Fibroblast of lung (primary cell): ENCODE data around the gene POU4F3. TPM values are rescaled to one million over a fixed set of nuclear protein-coding genes. Genes with fewer than 3 reads are reported as not detected.
A peak's percentile ranks its signal among the peaks of the same experiment; 100 is the strongest.

Source experiments
- DNase-seq, 2 donors: peaks; one replicate each; pipeline versions ENCODE4 v3.0.0 to v3.0.0-alpha.2; 2010; ENCODE audit warnings: low read depth in 2 of 2
- H2AFZ ChIP-seq: 2 replicates; pipeline ENCODE4 v1.5.1; 2012; ENCODE audit warnings: low read length, control low read depth, inconsistent platforms
- H3K27ac ChIP-seq: 2 replicates; pipeline ENCODE4 v1.5.1; 2011; ENCODE audit warnings: low read length, control low read depth; ENCODE audit not compliant: insufficient read depth
- H3K27me3 ChIP-seq: 2 replicates; pipeline ENCODE4 v1.5.1; 2011; ENCODE audit warnings: mild to moderate bottlenecking, low read length; ENCODE audit not compliant: control insufficient read depth, insufficient read depth
- H3K36me3 ChIP-seq: 2 replicates; pipeline ENCODE4 v1.5.1; 2011; ENCODE audit warnings: low read length; ENCODE audit not compliant: control insufficient read depth, insufficient read depth
- H3K4me1 ChIP-seq: 2 replicates; pipeline ENCODE4 v1.5.1; 2011; ENCODE audit warnings: low read length; ENCODE audit not compliant: control insufficient read depth, insufficient read depth; ENCODE audit errors: extremely low read depth
- H3K4me2 ChIP-seq: 2 replicates; pipeline ENCODE4 v1.5.1; 2011; ENCODE audit warnings: low read length, control low read depth; ENCODE audit not compliant: insufficient read depth; ENCODE audit errors: extremely low read depth
- H3K4me3 ChIP-seq, 4 experiments: fragments of 200-600 bp in 1 of 4; sonication (generic) in 1 of 4; replicated peaks in 1 of 4; 2 replicates each; pipeline ENCODE4 v1.5.1; 2011 to 2016; ENCODE audit warnings: low read length in 4 of 4, low read depth in 3 of 4, mild to moderate bottlenecking in 3 of 4, control low read depth in 2 of 4, inconsistent platforms in 1 of 4, mixed read lengths in 1 of 4; ENCODE audit not compliant: insufficient read depth in 1 of 4; ENCODE audit errors: control extremely low read depth in 1 of 4
- H3K79me2 ChIP-seq: 2 replicates; pipeline ENCODE4 v1.5.1; 2012; ENCODE audit warnings: mild to moderate bottlenecking, low read length, inconsistent platforms; ENCODE audit not compliant: control insufficient read depth, insufficient read depth
- H3K9ac ChIP-seq: 2 replicates; pipeline ENCODE4 v1.5.1; 2011; ENCODE audit warnings: mild to moderate bottlenecking, low read length, control low read depth; ENCODE audit not compliant: insufficient read depth
- H3K9me3 ChIP-seq: 2 replicates; pipeline ENCODE4 v1.5.1; 2012; ENCODE audit warnings: low read depth, low read length; ENCODE audit not compliant: control insufficient read depth, insufficient read depth
- H4K20me1 ChIP-seq: 2 replicates; pipeline ENCODE4 v1.5.1; 2011; ENCODE audit warnings: low read length; ENCODE audit not compliant: control insufficient read depth, insufficient read depth; ENCODE audit errors: extremely low read depth
- EZH2 ChIP-seq: IDR thresholded peaks from 2 replicates; pipeline ENCODE4 v1.5.1; 2012; ENCODE audit warnings: low read length, control low read depth, mild to moderate bottlenecking; ENCODE audit errors: missing control alignments
- polyA plus RNA-seq, 2 donors: library from polyadenylated mRNA; depleted of rRNA in 1 of 2; stranded (reverse) in 1 of 2; unstranded in 1 of 2; fragments of >200 nt; gene quantifications; 2 replicates each; pipeline ENCODE4 v1.2.1, GENCODE V29; 2011 to 2012; ENCODE audit warnings: missing spikeins in 1 of 2
- total RNA-seq: library from RNA; depleted of rRNA; stranded (reverse); fragments of >200 nt; gene quantifications from 2 replicates; pipeline ENCODE4 v1.2.1, GENCODE V29; 2014
- TF ChIP-seq, protein P1 (sequence below), 2 donors: IDR thresholded peaks in 1 of 2; conservative IDR thresholded peaks in 1 of 2; 1 replicate in 1 of 2; 2 replicates in 1 of 2; pipeline ENCODE4 v1.5.1; 2011 to 2012; ENCODE audit warnings: low read length in 2 of 2, control low read depth in 1 of 2, inconsistent platforms in 1 of 2, low read depth in 1 of 2, mild to moderate bottlenecking in 1 of 2

POU4F3 gene
- total and polyA plus RNA-seq, 2 donors (not counting 1 experiment from before 2014, with no cell fraction given), result not detected

DNA sequence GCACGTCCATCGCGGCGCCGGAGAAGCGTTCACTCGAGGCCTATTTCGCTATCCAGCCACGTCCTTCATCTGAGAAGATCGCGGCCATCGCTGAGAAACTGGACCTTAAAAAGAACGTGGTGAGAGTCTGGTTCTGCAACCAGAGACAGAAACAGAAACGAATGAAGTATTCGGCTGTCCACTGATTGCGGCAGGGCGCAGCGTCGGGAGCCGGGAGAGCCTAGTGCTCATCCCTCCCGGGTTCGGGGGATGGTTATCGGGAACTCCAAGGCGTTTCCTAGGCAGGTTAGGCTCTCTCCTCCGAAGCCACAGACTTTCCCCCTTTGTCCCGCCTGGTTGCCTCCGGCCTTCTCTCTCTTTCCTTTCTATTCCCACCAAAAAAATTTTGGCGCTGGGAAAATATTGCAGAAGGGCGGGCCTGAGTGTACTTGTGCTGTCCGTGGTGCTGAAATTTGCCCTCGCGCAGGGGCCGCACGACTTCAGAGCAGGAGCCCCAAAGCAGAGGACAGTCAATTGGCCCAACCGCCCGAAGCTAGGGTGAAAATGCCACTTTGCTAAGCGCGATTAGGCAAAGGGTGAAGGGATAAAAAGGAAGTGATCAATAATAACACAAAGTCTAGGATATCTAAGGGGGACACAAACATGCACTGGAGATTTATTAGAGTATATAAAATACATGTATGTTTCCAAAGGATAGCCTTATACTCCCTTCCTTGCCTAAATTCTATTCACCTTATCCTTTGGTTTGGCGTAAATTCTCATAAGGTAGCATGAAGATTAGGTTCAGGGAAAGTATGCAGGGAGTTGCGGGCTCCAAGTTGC, 1.8 kb downstream of the POU4F3 start:
- TF ChIP-seq, protein P1, sequence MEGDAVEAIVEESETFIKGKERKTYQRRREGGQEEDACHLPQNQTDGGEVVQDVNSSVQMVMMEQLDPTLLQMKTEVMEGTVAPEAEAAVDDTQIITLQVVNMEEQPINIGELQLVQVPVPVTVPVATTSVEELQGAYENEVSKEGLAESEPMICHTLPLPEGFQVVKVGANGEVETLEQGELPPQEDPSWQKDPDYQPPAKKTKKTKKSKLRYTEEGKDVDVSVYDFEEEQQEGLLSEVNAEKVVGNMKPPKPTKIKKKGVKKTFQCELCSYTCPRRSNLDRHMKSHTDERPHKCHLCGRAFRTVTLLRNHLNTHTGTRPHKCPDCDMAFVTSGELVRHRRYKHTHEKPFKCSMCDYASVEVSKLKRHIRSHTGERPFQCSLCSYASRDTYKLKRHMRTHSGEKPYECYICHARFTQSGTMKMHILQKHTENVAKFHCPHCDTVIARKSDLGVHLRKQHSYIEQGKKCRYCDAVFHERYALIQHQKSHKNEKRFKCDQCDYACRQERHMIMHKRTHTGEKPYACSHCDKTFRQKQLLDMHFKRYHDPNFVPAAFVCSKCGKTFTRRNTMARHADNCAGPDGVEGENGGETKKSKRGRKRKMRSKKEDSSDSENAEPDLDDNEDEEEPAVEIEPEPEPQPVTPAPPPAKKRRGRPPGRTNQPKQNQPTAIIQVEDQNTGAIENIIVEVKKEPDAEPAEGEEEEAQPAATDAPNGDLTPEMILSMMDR (conservative IDR thresholded peaks at IDR 0.05 in 1 of 2, IDR thresholded peaks at IDR 0.05 in 1 of 2; ENCODE audit: low read depth in 1 of 2, low read length in 2 of 2), result no peak
- TF ChIP-seq EZH2, result no peak
- peak; percentile 68 to 75 for DNase-seq
- no peak overlapping the region for H2AFZ ChIP-seq

DNA sequence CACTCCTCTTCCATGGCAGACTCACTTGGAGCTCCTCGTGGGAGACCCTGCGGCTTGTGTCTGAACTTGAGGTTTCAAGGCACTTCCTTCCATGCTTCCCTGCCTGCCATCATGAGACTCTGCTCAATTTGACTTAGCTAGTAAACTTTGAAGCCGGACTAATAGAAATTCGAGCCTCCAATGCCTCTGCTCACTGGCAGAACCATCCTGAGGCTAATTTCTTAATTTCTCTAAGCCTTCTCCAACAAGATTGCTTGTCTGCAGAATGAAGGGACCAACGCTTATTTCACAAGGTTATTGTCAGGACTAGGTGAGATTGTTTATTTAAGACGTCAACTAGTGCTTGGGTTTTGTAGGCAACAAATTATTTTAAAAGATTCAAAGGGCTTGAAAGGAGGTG, 3.2 kb downstream of the POU4F3 start:
- Histone ChIP-seq H3K36me3 (no peaks in the 10 kb centered on the region), H3K9ac (no peak overlapping the region), H3K27me3 (peaks cover 80% of the 10 kb centered on the region), H3K27ac (no peak overlapping the region), H3K4me2 (no peak overlapping the region), H3K4me3 (no peak overlapping the region), H4K20me1 (no peaks in the 10 kb centered on the region), H3K9me3 (no peaks in the 10 kb centered on the region), H2AFZ (no peak overlapping the region), H3K4me1 (no peaks in the 10 kb centered on the region), H3K79me2 (no peaks in the 10 kb centered on the region)
- TF ChIP-seq EZH2, result no peak
- TF ChIP-seq, protein P1 (conservative IDR thresholded peaks at IDR 0.05 in 1 of 2, IDR thresholded peaks at IDR 0.05 in 1 of 2; ENCODE audit: low read depth in 1 of 2, low read length in 2 of 2), result no peak
- no peak for DNase-seq

More for the DNA sequence above, 1.8 kb downstream of the POU4F3 start:
- H3K4me1 ChIP-seq, result no peaks in the 10 kb centered on the region
- peaks cover 78% of the 10 kb centered on the region for H3K27me3 ChIP-seq
- no peak overlapping the region for H3K4me2 ChIP-seq
- H3K4me3 ChIP-seq, result peak overlapping the region in 2 of 4 experiments; percentile 28 to 31
- H3K9ac ChIP-seq, result no peak overlapping the region
- H4K20me1 ChIP-seq, result no peaks in the 10 kb centered on the region
- no peaks in the 10 kb centered on the region for H3K9me3 ChIP-seq
- H3K36me3 ChIP-seq, result no peaks in the 10 kb centered on the region
- H3K27ac ChIP-seq, result no peak overlapping the region
- no peaks in the 10 kb centered on the region for H3K79me2 ChIP-seq

DNA sequence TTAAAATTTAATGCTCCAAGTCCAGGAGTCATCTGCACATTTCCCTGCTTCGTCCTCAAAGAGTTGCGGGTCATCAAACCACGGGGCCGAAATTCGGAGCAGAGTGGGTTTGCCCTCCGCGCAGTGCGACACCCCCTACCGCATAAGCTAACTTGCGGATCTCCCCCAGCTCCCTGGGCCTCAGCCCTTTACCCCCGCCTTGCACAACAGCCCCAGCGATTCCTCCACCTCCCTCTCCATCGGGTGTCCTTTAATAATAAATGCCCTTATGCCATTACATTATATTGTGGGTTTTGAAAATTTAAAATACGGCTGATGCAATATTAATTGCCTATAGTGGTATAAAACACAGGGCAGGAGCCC, 3.9 kb downstream of the POU4F3 start:
- TF ChIP-seq, protein P1 (conservative IDR thresholded peaks at IDR 0.05 in 1 of 2, IDR thresholded peaks at IDR 0.05 in 1 of 2; ENCODE audit: low read depth in 1 of 2, low read length in 2 of 2), result no peak
- peak; percentile 25 for TF ChIP-seq EZH2
- Histone ChIP-seq H3K36me3 (no peaks in the 10 kb centered on the region), H3K27ac (no peak overlapping the region), H3K27me3 (peaks cover 73% of the 10 kb centered on the region), H3K4me3 (no peak overlapping the region), H3K9me3 (no peaks in the 10 kb centered on the region), H3K4me2 (no peak overlapping the region), H4K20me1 (no peaks in the 10 kb centered on the region), H3K79me2 (no peaks in the 10 kb centered on the region), H2AFZ (no peak overlapping the region), H3K9ac (no peak overlapping the region), H3K4me1 (no peaks in the 10 kb centered on the region)
- no peak for DNase-seq
